NCI-H1092 (cell line): ENCODE data around the gene CYP2J2.
"Not testable (repeated sequence)": the region's sequence is repeated elsewhere in the genome, so short reads cannot be mapped to it uniquely, and the experiment has no call there.

Experiments
- DNase-seq: peaks from one replicate; lab custom pipeline; 2025; lab: John Stamatoyannopoulos, UW

CYP2J2 gene, protein sequence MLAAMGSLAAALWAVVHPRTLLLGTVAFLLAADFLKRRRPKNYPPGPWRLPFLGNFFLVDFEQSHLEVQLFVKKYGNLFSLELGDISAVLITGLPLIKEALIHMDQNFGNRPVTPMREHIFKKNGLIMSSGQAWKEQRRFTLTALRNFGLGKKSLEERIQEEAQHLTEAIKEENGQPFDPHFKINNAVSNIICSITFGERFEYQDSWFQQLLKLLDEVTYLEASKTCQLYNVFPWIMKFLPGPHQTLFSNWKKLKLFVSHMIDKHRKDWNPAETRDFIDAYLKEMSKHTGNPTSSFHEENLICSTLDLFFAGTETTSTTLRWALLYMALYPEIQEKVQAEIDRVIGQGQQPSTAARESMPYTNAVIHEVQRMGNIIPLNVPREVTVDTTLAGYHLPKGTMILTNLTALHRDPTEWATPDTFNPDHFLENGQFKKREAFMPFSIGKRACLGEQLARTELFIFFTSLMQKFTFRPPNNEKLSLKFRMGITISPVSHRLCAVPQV

DNA sequence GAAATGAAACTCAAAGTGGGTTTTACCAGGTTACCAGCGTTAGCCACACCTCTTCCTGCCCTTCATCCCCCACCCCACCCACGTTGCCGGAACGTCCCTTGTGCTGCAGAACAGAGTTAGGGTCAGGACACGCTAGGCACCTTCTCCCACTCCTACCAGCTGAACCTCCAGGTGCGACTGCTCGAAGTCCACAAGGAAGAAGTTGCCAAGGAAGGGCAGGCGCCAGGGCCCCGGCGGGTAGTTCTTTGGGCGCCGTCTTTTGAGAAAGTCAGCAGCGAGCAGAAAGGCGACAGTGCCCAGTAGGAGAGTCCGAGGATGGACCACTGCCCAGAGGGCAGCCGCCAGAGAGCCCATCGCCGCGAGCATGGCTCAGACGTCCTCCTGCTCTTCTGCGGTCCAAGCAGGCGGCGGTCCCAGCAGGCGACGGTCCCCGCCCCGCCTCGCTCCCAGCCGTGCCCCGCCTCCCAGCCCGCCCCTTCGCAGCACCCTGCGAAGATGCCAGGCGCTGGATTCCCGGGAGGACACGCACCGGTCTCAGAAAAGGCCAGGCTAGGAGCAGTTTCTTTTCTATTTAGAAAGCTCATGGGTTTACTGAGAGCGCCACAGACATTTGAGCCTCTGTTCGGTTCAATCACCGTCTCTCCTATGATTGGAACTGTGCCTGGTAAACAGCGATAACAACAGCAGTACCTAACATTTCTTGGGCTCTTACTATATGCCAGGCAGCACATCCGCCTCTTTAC is at the start of gene CYP2J2:
Gene CYP2J2 (minus strand): TSS at position 393 of the 743 bp plus-strand sequence. CDS start 27 bp downstream, at position 366.
- peak; percentile 14 for DNase-seq

DNA sequence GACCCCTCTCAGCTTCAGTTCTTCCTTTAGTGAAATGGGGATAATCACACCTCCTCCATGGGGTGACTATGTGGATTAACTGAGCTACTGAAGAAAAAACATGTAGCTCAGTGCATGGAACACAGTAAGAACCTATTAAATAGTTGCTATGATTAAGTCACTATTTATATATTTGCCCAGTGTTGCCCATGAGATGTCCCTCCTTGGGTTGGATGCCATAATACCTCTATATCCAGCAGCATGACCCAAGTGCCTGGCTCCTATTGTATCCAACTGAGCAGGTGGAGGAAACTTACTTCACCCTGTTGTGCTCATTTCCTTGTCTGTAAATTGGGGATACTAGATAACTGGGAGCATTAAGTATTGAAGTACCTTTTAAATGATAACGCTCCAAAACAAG is 47.1 kb upstream of the CYP2J2 start:
- no peak for DNase-seq

DNA sequence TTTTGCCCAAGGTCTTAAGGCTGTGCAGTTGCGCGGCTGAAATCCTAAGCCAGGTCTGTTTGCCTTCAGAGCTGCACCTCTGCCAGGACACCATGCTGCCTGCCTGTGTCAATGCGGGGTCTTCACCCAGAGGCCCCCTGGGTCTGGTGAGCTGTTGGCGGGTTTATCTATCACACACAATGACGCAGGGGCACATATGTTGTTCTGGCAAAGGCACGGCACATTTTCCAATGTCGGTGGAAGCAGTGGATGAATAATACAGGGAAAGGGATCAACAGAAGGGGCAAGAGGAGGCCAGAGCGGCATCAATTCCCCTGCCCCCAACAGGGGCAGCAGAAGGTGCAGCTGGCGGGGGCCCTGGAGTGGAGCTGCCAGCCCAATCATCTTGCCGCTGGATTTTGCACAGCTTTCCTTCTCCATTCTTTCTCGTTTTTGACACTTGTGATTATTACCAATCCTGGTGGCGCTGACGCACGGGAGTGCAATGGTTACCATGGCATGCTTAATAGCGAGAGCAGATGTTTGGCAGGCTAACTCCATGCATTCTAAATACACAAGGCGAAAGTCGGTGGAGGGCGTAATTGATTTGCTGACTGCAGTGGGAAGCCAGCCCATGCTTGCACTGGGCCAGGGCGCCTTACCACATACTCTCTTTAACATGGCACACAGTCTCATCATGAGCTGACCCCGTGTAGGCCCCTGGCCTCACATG is 45.8 kb upstream of the CYP2J2 start:
- DNase-seq = peak; percentile 82

DNA sequence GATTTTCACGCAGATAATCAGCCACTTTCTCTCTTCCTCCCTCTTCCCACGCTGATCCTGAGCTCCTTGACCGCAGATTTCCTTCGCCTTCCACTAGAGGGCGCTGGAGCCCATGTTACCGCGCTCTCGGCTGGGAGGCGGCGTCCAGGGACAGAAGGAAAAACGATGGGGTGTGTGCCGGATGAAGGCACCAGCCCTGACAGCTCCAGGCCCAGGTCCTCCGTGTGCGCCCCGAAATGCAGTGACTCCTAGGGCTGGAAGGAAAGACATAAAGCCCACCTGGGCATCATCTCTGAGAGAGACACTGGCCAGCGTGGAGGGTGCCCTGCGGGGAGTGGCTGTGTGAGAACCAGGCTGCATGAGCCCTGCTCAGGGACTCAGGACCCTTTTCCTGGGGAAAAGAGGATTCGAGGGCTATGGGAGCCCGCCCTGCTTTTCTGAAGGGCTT is 44.9 kb upstream of the CYP2J2 start:
- peak; percentile 43 for DNase-seq

DNA sequence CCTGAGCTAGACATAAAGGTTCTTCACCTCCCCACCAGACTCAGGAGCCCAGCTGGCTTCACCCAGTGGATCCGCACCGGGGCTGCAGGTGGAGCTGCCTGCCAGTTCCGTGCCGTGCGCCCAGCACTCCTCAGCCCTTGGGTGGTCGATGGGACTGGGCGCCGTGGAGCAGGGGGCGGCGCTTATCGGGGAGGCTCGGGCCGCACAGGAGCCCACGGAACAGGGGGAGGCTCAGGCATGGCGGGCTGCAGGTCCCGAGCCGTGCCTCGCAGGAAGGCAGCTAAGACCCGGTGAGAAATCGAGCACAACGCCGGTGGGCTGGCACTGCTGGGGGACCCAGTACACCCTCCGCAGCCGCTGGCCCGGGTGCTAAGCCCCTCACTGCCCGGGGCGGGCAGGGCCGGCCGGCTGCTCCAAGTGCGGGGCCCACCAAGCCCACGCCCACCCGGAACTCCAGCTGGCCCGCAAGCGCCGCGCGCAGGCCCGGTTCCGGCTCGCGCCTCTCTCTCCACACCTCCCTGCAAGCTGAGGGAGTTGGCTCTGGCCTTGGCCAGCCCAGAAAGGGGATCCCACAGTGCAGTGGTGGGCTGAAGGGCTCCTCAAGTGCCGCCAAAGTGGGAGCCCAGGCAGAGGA is 43.1 kb upstream of the CYP2J2 start:
- not testable (repeated sequence) for DNase-seq

DNA sequence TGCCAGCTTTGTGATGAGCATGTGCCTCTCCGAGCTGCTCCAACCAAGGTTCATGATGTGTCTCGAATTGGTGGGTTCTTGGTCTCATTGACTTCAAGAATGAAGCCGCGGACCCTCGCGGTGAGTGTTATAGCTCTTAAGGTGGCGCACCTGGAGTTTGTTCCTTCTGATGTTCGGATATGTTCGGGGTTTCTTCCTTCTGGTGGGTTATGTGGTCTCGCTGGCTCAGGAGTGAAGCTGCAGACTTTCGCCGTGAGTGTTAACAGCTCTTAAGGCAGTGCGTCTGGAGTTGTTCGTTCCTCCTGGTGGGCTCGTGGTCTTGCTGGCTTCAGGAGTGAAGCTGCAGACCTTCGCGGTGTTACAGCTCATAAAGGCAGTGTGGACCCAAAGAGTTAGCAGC is 42.2 kb upstream of the CYP2J2 start:
- DNase-seq = not testable (repeated sequence)

DNA sequence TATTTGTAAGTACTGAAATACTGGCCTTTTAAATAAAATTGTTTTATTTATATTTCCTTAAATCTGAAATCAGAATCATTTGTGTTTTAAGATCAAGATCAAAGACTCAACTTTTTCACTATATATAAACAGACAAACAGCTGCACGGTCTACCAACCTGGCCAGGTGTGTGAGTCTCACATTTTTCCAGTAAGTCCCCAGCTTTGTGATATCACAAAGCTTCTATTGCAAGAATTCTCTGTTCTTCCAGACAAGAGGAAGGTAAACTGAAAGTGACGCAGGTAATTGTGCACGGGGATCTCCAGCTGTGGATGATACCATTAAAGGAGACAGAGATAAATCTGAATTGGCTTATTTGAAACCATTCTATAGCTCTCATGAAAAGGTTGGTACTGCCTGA is 41.2 kb upstream of the CYP2J2 start:
- no peak for DNase-seq

DNA sequence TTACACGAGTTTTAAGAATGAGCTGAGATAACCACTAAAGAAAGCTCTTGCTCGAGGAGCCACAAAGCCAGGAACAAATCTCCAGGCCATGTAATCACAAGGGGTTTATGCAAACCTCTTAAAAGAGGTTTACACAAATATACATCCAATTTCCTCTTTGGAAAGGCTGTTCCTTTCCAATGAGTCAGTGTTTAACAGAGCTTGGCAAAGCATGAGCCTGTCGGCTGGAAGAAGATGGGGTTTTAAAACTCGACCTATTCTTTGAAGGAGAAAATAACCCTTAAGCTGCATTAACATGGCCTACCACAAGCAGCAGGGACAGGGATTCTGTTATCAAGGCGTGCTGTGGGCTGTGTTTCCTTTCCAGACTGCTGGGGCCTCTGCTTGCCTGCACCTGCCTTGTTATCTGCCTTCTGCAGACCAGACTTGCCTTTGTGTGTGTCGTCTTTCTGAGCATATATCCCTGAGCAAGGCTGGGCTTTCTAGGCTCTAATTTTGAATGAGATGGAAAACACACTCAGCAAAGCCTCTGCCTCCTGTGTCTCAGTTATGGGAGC is 40.6 kb upstream of the CYP2J2 start:
- DNase-seq = peak; percentile 21

DNA sequence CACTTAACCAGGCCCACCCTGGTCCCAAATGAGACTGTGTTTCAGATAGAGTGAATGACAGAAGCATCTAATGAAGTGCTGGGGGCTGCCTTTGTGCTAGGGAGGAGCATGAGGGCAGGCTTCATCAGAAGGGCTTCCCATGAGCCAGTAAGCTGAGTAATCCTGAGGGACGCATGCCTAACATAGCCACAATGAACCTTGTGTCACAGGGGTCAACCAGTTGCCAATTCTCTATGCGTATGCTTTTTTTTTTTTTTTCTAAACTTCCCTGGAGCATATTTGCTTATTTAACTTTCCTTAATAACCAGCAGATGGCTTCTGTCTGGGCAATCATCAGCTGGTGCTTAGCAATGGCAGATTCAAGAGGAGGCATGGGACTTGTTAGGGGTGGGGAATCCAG is 25.5 kb upstream of the CYP2J2 start:
- no peak for DNase-seq

DNA sequence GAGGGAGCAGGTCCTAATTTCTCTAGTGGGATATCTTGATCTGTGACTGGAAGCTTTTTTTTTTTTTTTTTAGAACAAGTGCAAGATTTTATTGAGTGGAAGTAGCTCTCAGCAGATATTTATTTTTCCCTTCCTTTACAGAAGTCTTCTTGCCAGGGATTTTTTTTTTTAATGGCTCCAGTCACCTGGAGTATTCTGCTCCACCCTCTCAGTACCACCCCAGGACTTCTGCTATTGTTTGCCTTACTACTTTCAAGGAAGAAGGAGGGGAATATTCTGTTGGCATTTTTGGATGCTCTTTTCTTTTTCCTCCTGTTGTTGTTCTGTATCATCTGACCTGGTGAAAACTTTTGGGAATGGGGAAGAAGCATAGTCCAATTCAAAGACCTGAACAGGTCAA is 23.1 kb upstream of the CYP2J2 start:
- DNase-seq = no peak

DNA sequence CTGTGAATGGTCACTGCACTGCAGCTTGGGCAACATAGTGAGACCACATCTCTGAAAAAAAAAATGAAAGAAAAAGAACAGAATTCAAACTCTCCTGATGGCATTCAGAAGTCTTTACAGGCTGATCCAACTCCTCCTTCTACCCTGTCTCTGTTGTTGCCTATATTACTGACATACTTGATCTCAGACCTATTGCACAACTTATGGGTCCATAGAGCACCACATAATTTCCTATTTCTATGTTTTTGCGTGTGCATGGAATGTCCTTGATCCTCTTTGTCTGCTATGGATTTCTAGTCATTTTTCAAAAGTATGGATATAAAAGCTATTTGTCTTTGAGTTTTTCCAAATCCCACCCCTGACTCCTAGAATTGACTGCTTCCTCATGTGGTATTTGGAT is 22.4 kb upstream of the CYP2J2 start:
- no peak for DNase-seq

DNA sequence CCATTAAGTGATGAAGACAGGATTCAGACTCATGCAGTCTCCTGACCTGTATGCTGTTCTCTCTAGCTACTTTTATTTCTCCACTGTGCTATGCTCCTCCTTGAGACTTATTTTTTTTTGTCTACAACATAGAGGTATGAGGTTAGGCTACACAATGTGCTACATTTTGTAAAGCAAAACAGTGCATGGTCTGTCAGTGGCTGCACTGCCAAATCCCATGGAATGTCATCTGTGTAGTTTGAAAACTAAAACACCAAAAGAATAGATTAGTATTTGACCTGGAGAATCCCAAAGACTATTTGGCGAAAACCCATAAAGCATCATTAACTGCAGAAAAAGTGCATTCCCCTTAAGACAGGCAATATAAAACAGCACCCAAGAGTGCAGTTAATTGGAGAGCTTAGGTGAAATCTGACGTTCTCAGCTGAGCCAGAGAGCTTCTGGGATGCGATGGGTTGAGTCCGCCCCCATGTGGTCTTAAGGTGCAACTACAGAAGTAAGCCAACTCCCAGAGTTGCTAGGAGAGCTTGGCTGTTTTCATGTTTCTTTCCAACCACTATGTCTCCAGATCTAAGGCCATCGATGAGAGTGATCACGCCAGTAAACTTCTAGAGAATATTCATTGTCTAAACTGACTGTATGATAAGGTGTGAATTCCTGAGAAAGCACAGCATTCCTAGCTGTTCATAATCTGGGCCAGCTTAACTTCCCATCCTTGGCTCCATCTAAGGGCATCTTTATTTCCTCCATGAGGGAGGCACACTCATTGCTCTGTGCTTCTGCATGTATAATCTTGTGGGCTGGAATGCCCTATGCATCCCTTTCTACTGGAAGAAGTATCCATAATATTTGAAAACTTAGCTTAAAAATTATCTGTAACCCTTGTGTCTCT is 20.7 kb upstream of the CYP2J2 start:
- peak; percentile 37 for DNase-seq

DNA sequence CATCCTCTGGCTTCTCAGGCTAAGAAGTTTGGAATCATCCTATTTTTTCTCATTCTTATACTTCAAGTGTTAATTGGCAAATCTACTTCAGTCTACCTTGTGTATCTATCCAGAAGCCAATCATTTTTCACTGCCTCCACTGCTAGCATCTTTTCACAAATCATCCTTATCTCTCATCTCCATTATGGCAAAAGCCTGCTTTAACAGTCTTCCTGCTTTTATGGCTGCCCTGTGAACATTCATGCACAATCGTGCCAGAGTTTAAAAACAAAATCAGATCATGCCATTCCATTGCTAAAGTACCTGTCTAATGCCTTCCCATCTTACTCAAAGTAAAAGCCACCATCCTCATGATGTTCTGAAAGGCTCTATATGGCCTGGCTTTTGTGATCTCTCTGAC is 19.2 kb upstream of the CYP2J2 start:
- no peak for DNase-seq

DNA sequence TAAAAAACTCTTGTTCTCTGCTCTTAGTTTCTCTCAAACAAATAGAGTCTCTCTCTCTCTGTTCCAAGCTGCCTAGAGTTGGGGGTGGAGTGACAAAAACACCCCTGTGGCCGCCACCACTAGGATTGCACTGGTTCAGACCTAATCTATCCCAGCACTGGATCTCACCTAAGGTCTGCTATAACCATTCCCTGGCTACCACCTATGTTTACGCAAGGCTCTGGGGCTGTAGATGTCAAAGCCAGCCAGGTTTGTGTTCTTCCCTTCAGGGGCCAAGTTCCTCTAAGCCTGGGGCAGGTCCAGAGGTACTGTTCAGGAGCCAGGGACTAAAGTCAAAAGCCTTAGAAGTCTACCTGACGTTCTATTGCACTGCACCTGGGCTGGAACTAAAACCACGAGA is 12.8 kb upstream of the CYP2J2 start:
- DNase-seq = no peak

DNA sequence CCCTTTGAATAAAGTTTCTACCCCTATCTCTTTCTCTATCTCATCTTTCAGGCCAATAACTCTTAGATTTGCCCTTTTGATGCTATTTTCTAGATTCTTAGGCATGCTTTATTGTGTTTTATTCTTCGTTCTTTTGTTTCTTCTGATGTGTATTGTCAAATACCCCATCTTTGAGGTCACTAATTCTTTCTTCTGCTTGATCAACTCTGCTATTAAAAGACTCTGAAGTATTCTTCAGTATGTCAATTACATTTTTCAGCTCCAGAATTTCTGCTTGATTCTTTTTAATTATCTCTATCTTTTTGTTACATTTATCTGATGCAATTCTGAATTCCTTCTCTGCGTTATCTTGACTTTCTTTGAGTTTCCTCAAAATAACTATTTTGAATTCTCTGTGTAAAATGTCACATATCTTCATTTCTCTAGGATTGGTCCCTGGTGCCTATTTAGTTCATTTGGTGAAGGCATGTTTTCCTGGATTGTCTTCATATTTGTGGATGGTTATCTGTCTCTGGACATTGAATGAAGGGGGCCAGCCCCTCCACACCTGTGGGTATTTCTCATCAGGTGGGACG is 11.2 kb upstream of the CYP2J2 start:
- no peak for DNase-seq

DNA sequence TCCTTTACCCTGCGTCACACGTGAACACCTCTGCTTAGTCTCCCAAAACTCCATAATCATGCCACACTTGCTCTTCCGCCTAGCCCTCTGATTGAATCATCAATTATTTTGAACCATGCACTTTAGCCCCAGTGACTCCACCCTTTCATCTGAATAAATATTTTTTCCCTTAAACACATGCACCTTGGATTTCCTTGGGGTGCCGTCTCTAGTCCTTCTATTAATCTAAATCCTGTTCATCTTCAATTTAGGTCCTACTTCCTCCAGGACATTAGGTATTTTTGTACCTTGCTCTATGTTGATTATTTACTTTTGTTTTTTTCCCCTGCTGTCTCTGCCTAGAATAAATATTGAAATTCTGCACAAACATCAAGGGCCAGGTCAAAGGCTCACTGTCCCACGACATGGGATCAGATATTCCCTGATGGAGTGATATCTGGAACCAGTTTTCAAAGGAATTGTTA is 9.8 kb upstream of the CYP2J2 start:
- no peak for DNase-seq

DNA sequence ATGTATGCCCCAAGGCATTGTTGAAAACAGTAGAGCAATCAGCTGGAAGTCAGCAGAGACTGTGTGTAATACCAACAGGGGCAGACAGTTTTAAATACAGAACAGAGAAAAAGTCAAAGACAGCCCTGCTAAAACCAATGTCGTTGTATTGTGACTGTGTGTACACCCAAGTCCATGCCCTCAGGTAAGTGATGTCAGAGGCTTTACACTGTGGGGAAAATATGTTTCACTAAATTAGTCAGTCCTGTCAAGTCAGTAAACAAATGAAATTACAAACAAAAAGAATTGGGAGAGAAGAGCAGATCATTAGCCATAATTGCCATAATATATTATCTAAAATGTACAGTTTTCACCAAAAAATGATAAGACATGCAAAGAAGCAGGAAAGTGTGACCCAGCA is 2.4 kb upstream of the CYP2J2 start:
- DNase-seq = no peak

DNA sequence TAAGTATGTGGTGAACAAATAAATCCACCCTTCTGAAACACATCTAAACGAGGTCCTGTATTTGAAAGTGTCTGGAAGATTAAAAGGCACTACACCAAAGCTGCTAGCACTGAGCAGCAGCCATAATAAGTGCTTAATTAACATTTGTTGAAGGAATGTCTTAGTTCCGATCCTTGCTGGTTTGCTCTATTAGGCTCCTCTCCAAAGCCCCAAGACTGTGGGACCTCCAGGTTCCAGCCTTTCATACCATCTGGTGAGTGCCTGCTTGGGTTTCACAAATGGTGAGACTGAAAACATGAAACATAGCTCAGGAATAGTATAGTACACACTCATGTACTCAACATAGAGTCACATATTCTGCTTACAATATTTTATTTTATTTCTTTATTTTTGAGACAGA is 640 bp upstream of the CYP2J2 start:
- no peak for DNase-seq

DNA sequence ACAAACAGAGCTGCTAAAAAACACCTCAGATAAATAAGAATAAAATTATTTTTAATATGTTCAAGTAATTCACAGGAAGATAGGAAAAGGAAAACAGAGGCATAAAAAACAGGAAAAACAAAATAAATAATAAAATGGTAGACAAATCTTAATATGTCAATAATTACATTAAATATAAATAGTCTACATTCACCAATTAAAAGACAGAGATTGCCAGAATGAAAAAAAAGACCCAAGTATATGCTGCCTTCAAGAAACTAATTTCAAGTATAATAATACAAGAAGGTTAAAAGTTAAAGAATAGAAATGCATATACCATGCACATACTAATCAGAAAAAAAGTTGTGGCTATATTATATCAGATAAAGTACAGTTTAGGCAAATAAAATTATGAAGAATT is 1.9 kb downstream of the CYP2J2 start:
- DNase-seq = no peak

DNA sequence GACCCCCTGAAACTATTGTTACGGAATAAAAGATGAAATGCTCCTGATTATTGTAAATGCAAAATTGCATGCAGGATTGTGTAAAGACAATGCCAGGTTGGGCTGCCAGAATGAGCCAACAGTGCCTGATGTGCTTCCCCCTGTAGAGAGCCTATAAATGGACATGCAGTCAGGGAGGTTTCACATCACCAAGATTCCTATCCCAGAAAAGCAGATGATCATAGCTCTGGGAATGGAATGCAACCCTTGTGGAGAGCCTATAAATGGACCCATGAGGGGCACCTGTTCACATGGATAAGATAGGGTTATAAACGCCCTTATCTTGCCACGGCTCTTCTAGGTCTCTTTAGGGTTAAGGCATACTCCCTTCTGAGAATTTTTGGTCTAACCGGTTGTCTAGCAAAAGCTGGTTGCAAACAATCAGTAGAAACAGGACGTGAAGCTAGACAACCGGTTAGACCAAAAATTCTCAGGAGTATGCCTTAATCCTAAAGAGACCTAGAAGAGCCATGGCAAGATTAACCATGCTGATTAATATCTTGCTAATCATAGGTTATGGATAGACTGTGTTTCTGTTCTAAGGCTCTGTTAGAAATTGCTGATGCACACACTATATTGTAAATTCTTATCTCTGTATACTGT is 5.2 kb downstream of the CYP2J2 start:
- not testable (repeated sequence) for DNase-seq
